Measurements from ENCODE around the gene CASP8. TPM values are rescaled to one million over a fixed set of nuclear protein-coding genes. Genes with fewer than 3 reads are reported as not detected.
A peak's percentile ranks its signal among the peaks of the same experiment; 100 is the strongest.

The CASP8 gene
- total RNA-seq, 1 donor: 35.0 TPM

DNA sequence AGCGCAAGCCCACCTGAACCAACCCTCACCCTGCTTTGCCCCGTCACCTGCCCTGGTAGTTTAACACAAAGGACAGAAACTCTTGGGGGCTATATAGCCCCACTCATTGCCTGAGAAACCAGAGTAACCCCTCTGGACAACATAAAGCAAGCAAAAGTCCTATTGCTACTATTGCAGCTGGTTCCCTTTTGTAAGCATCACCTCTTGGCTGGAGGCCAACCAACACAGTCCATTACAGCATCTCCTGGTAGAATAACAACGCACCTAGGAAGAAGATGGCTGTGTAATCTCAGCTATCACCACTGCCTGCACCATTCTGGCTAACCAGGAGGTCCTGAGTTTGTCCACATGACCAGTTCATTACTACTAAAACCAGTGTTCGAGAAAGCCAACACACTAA lies 60.4 kb downstream of the CASP8 start:
- no peak for DNase-seq (ENCODE audit: low read depth in 2 of 3, low spot score in 2 of 3)

DNA sequence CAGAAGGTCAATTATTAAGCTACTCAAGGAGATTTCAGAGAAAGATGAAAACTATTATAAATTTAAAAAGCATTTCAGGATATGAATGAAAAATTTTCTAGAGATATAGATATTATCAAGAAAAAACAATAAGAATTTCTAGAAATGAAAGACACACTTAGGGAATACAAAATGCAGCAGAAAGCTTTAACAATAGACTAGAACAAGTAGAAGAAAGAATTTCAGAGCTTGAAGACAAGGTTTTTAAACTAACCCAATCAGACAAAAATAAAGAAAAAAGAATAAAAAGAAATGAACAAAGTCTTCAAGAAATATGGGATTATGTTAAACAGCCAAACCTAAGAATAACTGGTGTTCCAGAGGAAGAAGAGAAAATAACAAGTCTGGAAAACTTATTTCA lies 62.4 kb downstream of the CASP8 start:
- peak in 1 of 3 donors; percentile 13 for DNase-seq (ENCODE audit: low read depth in 2 of 3, low spot score in 2 of 3)

DNA sequence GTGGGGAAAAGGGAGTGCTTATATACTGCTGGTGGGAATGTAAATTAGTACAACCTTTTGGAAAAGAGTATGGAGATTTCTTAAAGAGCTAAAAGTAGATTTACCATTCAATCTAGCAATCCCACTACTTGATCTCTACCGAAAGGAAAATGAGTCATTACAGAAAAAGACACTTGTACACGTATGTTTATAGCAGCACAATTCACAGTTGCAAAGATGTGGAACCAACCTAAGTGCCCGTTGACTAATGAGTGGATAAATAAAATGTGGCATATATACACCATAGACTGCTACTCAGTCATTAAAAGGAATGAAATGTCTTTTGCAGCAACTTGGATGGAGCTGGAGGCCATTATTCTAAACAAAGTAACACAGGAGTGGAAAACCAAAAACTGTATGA lies 67.3 kb downstream of the CASP8 start:
- DNase-seq (ENCODE audit: low read depth in 2 of 3, low spot score in 2 of 3): no peak

DNA sequence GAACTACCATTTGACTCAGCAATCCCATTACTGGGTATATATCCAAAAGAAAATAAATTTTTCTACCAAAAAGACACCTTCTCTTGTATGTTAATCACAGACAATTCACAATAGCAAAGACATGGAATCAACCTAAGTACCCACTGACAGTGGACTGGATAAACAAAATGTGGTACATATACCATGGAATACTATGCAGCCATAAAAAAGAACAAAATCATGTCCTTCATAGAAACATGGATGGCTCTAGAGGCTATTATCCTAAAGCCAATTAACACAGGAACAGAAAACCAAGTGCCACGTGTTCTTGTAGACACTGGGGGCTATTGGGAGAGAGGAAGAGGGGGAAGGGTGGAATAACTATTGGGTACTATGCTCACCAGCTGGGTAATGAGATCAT lies 69.1 kb downstream of the CASP8 start:
- DNase-seq (ENCODE audit: low read depth in 2 of 3, low spot score in 2 of 3): no peak

Small RNAs within 50 kb of the gene (small RNA-seq; reads per million reads assigned to genes)
- gene MTND4LP13: not detected

Other genes starting within 250 kb of the CASP8 start
- 8.3 TPM for gene HYCC2, start 188.9 kb upstream of the CASP8 start, total RNA-seq
- 10.2 TPM for gene NDUFB3, start 188.5 kb upstream of the CASP8 start, total RNA-seq
- 118 TPM for gene CFLAR, start 144.4 kb upstream of the CASP8 start, total RNA-seq
- gene CASP10, start 77.4 kb upstream of the CASP8 start, total RNA-seq: 54.1 TPM
- 0.27 TPM for gene FLACC1, start 96.8 kb downstream of the CASP8 start, total RNA-seq
- 11.8 TPM for gene TRAK2, start 190.9 kb downstream of the CASP8 start, total RNA-seq
- gene STRADB, start 191.2 kb downstream of the CASP8 start, total RNA-seq: 17.8 TPM